Breast epithelium (tissue), 3 donors: Measurements from ENCODE around the gene IHH.

Experiments
- CTCF ChIP-seq, 3 donors: fragments of 450-650 bp; IDR thresholded peaks; one replicate each; pipeline ENCODE4 v1.5.1; 2016 to 2017; ENCODE audit warnings: antibody characterized with exemption in 3 of 3, mild to moderate bottlenecking in 3 of 3, moderate library complexity in 3 of 3
- POLR2A ChIP-seq: fragments of 450-650 bp; IDR thresholded peaks from one replicate; pipeline ENCODE4 v1.6.1; 2016; ENCODE audit warnings: antibody characterized with exemption, mild to moderate bottlenecking, moderate library complexity

- TF ChIP-seq CTCF (IDR thresholded peaks at IDR 0.05) (no peak), POLR2A (no peak)
Measured at GRCh38 chr2:219021591-219021990, 39.1 kb downstream of the IHH start.
